T-helper 2 cell treated with Interferon-gamma antibody and Interleukin-4, amounts not matched to agents 5 μg/mL and 100 μg/mL, for 36 hours (primary cell): ENCODE data around the gene TAF11.

Experiments
- DNase-seq: peaks from one replicate; pipeline ENCODE4 v3.0.0; 2021; ENCODE audit warnings: low spot score
- H3K27ac Mint-ChIP-seq: one replicate; pipeline ENCODE4 v1.8.0; 2021; ENCODE audit warnings: mild to moderate bottlenecking, mixed read lengths
- H3K27me3 Mint-ChIP-seq: one replicate; pipeline ENCODE4 v1.8.0; 2021; ENCODE audit warnings: low read depth, mixed read lengths
- H3K36me3 Mint-ChIP-seq: one replicate; pipeline ENCODE4 v1.8.0; 2021; ENCODE audit warnings: low read depth, mixed read lengths
- H3K4me1 Mint-ChIP-seq: one replicate; pipeline ENCODE4 v1.8.0; 2021; ENCODE audit warnings: low read depth, mixed read lengths
- H3K4me3 Mint-ChIP-seq: one replicate; pipeline ENCODE4 v1.8.0; 2022; ENCODE audit warnings: mild to moderate bottlenecking, moderate library complexity, mixed read lengths
- H3K9me3 Mint-ChIP-seq: one replicate; pipeline ENCODE4 v1.8.0; 2021; ENCODE audit warnings: mixed read lengths

The TAF11 gene

DNA sequence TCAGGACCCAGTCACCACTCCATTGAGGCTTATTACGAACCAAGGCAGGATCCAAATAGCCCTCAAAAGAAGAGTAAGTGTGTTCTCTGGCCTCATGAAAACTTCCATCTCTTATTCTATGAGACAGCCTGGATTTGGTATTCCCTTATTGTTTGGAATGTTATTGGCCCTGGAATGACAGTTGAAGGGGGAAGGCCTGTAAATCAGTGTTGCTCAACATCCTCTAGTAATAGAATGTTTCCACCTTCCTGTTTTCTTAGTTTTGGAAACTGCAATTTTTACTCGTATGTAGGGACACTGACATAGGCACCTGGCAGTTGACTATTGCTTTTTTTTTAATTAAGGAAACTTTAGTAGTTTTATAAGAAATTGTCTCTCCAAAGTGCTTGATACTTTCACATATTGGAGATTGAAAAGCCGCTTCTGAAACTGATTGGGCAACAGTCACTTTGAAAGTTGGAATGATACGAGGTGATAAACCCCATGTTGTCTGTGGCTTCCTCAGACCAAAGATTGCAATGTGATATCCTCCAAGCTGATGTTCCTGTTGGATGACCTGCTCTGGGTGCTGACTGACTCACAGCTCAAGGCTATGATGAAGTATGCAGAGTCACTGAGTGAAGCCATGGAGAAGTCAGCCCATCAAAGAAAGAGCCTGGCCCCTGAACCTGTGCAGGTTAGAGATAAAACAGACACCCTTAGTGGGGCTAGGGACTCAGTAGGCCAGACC lies 52.9 kb downstream of the TAF11 start:
- Mint-ChIP-seq H3K4me3 (no peak overlapping the region), H3K27me3 (no peaks in the 10 kb centered on the region), H3K36me3 (peaks cover 32% of the 10 kb centered on the region), H3K9me3 (no peaks in the 10 kb centered on the region), H3K27ac (no peak overlapping the region), H3K4me1 (peaks cover 9% of the 10 kb centered on the region)
- no peak for DNase-seq

DNA sequence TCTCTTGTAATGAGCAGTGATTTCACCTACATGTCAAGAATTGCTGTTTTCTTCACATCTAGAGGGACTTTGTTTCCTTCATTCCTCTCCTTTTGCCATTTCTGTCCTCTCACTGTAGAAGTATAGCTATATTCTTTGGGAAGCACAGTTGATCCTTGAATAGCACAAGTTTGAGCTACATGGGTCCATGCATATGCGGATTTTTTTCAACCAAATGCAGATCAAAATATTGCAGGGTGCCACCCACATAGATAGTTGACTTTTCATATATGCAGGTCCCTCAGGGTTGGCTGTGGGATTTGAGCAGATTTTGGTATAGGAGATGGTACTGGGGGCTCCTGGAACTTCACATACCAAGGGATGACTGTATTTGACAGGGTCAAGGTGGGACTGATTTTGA lies 54.9 kb downstream of the TAF11 start:
- H3K27ac Mint-ChIP-seq: no peak overlapping the region
- DNase-seq: no peak
- no peaks in the 10 kb centered on the region for H3K9me3 Mint-ChIP-seq
- H3K4me1 Mint-ChIP-seq: peaks cover 4% of the 10 kb centered on the region
- H3K36me3 Mint-ChIP-seq: peaks cover 27% of the 10 kb centered on the region
- H3K27me3 Mint-ChIP-seq: no peaks in the 10 kb centered on the region
- no peak overlapping the region for H3K4me3 Mint-ChIP-seq

DNA sequence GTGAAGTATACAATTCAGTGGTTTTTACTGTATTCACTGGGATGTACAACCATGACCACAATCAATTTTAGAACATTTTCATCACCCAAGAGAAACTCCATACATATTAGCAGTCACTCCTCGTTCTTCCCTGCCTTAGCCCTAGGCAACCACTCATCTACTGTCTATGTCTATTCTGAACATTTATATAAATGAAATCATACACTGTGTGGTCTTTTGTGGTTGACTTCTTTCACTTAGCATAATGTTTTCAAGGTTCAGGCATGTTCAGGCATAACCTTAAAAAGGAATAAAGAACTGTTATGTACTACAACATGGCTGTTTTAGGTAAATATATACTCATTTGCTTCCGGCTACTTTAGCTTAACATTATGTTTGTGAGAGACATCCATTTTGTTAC lies 58.7 kb downstream of the TAF11 start:
- H3K4me1 Mint-ChIP-seq: no peaks in the 10 kb centered on the region
- H3K27ac Mint-ChIP-seq: no peak overlapping the region
- H3K9me3 Mint-ChIP-seq: no peaks in the 10 kb centered on the region
- no peak for DNase-seq
- H3K36me3 Mint-ChIP-seq: peaks cover 11% of the 10 kb centered on the region
- H3K4me3 Mint-ChIP-seq: no peak overlapping the region
- H3K27me3 Mint-ChIP-seq: no peaks in the 10 kb centered on the region
